ENCODE data around the gene ANTXR1.

The ANTXR1 gene

GRCh38 chr2:69013142-69013839 lies at the start of gene ANTXR1:
Gene ANTXR1, plus strand, starts transcription at chr2:69013179. Its CDS starts 321 bp downstream, at chr2:69013500.
- DNase-seq (ENCODE audit: low read depth, low spot score), result peak; percentile 51

GRCh38 chr2:68964282-68964681 lies 48.7 kb upstream of the ANTXR1 start:
- DNase-seq (ENCODE audit: low read depth, low spot score), result no peak

- no peak for DNase-seq (ENCODE audit: low read depth, low spot score)
Measured at GRCh38 chr2:68968221-68968620, 44.8 kb upstream of the ANTXR1 start.

GRCh38 chr2:68969736-68970490 lies 43.1 kb upstream of the ANTXR1 start:
- no peak for DNase-seq (ENCODE audit: low read depth, low spot score)

- no peak for DNase-seq (ENCODE audit: low read depth, low spot score)
Measured at GRCh38 chr2:68970566-68971265, 42.3 kb upstream of the ANTXR1 start.

GRCh38 chr2:68971591-68972231 lies 41.3 kb upstream of the ANTXR1 start:
- no peak for DNase-seq (ENCODE audit: low read depth, low spot score)

GRCh38 chr2:68974251-68974650 lies 38.7 kb upstream of the ANTXR1 start, which contains the start of gene GKN1:
Gene GKN1, plus strand, starts transcription at chr2:68974636. Its CDS starts 42 bp downstream, at chr2:68974678.
- no peak for DNase-seq (ENCODE audit: low read depth, low spot score)

GRCh38 chr2:68974946-68975665 lies 37.9 kb upstream of the ANTXR1 start:
- no peak for DNase-seq (ENCODE audit: low read depth, low spot score)

GRCh38 chr2:68975844-68976243 lies 37.1 kb upstream of the ANTXR1 start:
- DNase-seq (ENCODE audit: low read depth, low spot score), result no peak

- no peak for DNase-seq (ENCODE audit: low read depth, low spot score)
Measured at GRCh38 chr2:68977453-68977852, 35.5 kb upstream of the ANTXR1 start.

- no peak for DNase-seq (ENCODE audit: low read depth, low spot score)
Measured at GRCh38 chr2:68978098-68978497, 34.9 kb upstream of the ANTXR1 start.

GRCh38 chr2:68980956-68981355 lies 32.0 kb upstream of the ANTXR1 start:
- no peak for DNase-seq (ENCODE audit: low read depth, low spot score)

GRCh38 chr2:68987021-68987503 lies 25.9 kb upstream of the ANTXR1 start:
- no peak for DNase-seq (ENCODE audit: low read depth, low spot score)

- DNase-seq (ENCODE audit: low read depth, low spot score), result no peak
Measured at GRCh38 chr2:68989035-68989434, 23.9 kb upstream of the ANTXR1 start.

GRCh38 chr2:68992341-68992740 lies 20.6 kb upstream of the ANTXR1 start:
- no peak for DNase-seq (ENCODE audit: low read depth, low spot score)

- no peak for DNase-seq (ENCODE audit: low read depth, low spot score)
Measured at GRCh38 chr2:68992933-68993332, 20.0 kb upstream of the ANTXR1 start.

- DNase-seq (ENCODE audit: low read depth, low spot score), result no peak
Measured at GRCh38 chr2:68993660-68994059, 19.3 kb upstream of the ANTXR1 start.

- no peak for DNase-seq (ENCODE audit: low read depth, low spot score)
Measured at GRCh38 chr2:68994864-68995263, 18.1 kb upstream of the ANTXR1 start.

GRCh38 chr2:68995916-68996315 lies 17.1 kb upstream of the ANTXR1 start:
- DNase-seq (ENCODE audit: low read depth, low spot score), result no peak

- no peak for DNase-seq (ENCODE audit: low read depth, low spot score)
Measured at GRCh38 chr2:68997401-68997800, 15.6 kb upstream of the ANTXR1 start.

- DNase-seq (ENCODE audit: low read depth, low spot score), result no peak
Measured at GRCh38 chr2:69001879-69002278, 11.1 kb upstream of the ANTXR1 start.

Data from smooth muscle cell of the brain vasculature (primary cell).